Subcutaneous abdominal adipose tissue (tissue), 5 donors: Measurements from ENCODE around the gene SGCD.

Source experiments
- H3K27ac ChIP-seq: one replicate; pipeline ENCODE4 v1.7.0; 2013; ENCODE audit warnings: low read depth, mild to moderate bottlenecking, inconsistent platforms, low read length, moderate library complexity
- H3K27me3 ChIP-seq, 5 donors: one replicate each; pipeline ENCODE4 v1.7.0; 2013; ENCODE audit warnings: low read length in 5 of 5, inconsistent platforms in 1 of 5; ENCODE audit not compliant: control insufficient read depth in 5 of 5, insufficient read depth in 4 of 5
- H3K36me3 ChIP-seq, 5 donors: one replicate each; pipeline ENCODE4 v1.7.0; 2013; ENCODE audit warnings: low read length in 5 of 5; ENCODE audit not compliant: control insufficient read depth in 5 of 5, insufficient read depth in 5 of 5
- H3K4me1 ChIP-seq, 5 donors: one replicate each; pipeline ENCODE4 v1.7.0; 2013; ENCODE audit warnings: low read length in 5 of 5, mild to moderate bottlenecking in 3 of 5, moderate library complexity in 1 of 5; ENCODE audit not compliant: control insufficient read depth in 5 of 5, insufficient read depth in 5 of 5
- H3K4me3 ChIP-seq, 5 donors: one replicate each; pipeline ENCODE4 v1.7.0; 2013; ENCODE audit warnings: low read length in 5 of 5, low read depth in 1 of 5
- H3K9ac ChIP-seq, 5 donors: one replicate each; pipeline ENCODE4 v1.7.0; 2013; ENCODE audit warnings: low read length in 5 of 5, mild to moderate bottlenecking in 4 of 5, moderate library complexity in 3 of 5
- H3K9me3 ChIP-seq, 5 donors: one replicate each; pipeline ENCODE4 v1.7.0; 2013; ENCODE audit warnings: low read length in 5 of 5; ENCODE audit not compliant: control insufficient read depth in 5 of 5
- donor health status: healthy.
- donor health status: healthy.
- donor health status: healthy.
- donor health status: healthy.
- donor health status: healthy.

Gene SGCD

DNA sequence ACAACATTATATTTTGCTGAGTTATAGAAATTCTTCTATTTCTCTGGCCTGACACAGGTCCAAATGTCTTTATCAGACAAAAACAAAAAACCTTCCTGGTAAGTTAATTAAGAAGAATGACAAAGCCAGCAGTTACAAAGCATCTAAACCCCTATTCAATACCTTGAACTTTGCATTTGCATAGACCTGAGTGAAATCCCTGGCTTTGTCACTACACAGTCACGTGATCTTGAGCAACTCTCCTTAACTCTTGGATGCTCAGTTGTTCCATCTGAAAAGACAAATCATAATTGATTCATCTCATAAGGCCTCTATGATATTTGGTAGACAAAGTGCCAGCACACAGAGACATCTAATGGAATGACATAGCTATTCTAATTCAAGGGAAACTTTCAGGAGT is 356.5 kb downstream of the SGCD start:
- no peaks in the 10 kb centered on the region for H3K4me1 ChIP-seq
- no peak overlapping the region for H3K4me3 ChIP-seq
- no peaks in the 10 kb centered on the region for H3K9me3 ChIP-seq
- H3K27ac ChIP-seq: no peak overlapping the region
- H3K36me3 ChIP-seq: no peaks in the 10 kb centered on the region
- no peaks in the 10 kb centered on the region for H3K27me3 ChIP-seq
- no peak overlapping the region for H3K9ac ChIP-seq

DNA sequence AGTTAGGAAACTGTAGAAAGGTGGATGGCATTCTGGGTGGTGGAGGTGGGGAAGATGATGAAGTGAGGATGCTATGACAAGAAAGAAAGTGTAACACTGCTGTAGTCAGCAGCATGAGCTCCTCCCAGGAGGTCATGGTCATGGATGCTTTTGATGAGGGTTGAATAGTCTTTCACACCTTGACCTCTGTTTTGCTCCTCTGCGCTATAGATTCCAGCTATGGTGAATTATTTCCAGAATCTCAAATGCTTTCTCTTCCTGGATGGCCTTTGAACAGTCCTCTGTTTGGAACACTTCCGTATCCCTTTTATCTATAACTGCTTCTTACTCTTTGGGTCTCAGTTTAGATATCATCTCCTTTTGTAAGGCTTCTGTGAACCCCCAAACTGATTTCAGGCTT is 357.3 kb downstream of the SGCD start:
- H3K4me1 ChIP-seq: no peaks in the 10 kb centered on the region
- H3K9me3 ChIP-seq: no peaks in the 10 kb centered on the region
- no peak overlapping the region for H3K4me3 ChIP-seq
- no peak overlapping the region for H3K9ac ChIP-seq
- no peak overlapping the region for H3K27ac ChIP-seq
- no peaks in the 10 kb centered on the region for H3K27me3 ChIP-seq
- no peaks in the 10 kb centered on the region for H3K36me3 ChIP-seq

DNA sequence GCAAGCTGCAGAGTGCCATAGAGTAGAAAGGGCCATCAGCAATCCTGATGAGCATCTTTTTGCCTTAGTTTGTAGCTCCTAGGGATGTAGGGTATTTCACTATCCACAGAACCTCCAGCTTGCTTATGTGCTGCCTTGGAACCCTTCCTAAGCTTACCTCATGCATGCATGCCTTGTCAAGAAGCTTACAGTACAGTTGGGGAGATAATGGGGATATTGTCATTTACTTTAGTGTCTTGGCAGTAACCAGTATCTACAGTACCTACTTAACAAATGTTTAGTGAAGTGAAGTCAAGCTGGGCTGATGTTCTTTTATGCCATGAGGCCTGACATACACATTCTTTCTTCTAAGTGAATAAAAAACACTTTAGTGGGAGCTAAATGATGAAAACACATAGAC is 358.5 kb downstream of the SGCD start:
- Histone ChIP-seq H3K27ac (no peak overlapping the region), H3K9me3 (no peaks in the 10 kb centered on the region), H3K4me1 (no peaks in the 10 kb centered on the region), H3K9ac (no peak overlapping the region), H3K36me3 (no peaks in the 10 kb centered on the region), H3K4me3 (no peak overlapping the region), H3K27me3 (no peaks in the 10 kb centered on the region)

DNA sequence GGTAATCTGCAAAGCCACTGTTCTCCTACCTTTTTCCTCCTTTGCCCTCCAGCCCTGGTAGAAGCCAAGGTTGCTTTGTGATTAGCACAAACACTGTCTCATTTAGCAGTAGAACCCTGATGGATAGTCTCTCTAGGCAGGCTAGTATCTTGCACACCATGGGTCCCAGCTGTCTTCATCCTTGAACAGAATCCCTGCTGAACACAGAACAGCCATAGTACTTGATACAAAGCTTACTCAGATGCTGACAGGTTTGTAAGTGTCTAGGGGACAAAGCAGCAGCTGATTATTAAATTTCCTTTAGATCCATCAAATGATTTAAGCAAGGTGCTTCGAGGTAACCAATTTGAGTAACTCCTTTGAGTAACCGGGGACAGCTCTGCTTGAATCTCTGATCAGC is 359.4 kb downstream of the SGCD start:
- Histone ChIP-seq H3K27ac (no peak overlapping the region), H3K36me3 (no peaks in the 10 kb centered on the region), H3K4me1 (no peaks in the 10 kb centered on the region), H3K9me3 (no peaks in the 10 kb centered on the region), H3K4me3 (no peak overlapping the region), H3K9ac (no peak overlapping the region), H3K27me3 (no peaks in the 10 kb centered on the region)

DNA sequence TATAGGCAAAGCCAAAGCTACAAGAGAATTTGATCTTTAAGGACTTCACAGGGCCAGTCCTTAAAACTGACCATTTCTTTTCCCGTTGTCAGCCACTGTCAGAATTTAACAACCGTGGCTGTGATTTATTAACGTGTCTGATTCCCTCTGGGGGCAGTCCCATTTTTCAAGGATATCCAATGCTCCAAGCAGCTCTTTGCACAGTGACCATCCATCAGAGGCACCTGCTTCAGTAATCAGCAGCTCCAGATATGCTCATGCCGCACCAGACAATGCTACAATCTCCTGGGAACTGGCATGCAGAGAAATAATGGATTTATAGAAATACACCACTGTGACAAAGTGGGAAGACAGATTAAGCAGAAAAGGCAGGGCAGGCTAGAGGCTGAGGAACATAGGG is 359.8 kb downstream of the SGCD start:
- no peak overlapping the region for H3K4me3 ChIP-seq
- no peaks in the 10 kb centered on the region for H3K27me3 ChIP-seq
- H3K27ac ChIP-seq: no peak overlapping the region
- H3K9ac ChIP-seq: no peak overlapping the region
- H3K36me3 ChIP-seq: no peaks in the 10 kb centered on the region
- no peaks in the 10 kb centered on the region for H3K9me3 ChIP-seq
- no peaks in the 10 kb centered on the region for H3K4me1 ChIP-seq

DNA sequence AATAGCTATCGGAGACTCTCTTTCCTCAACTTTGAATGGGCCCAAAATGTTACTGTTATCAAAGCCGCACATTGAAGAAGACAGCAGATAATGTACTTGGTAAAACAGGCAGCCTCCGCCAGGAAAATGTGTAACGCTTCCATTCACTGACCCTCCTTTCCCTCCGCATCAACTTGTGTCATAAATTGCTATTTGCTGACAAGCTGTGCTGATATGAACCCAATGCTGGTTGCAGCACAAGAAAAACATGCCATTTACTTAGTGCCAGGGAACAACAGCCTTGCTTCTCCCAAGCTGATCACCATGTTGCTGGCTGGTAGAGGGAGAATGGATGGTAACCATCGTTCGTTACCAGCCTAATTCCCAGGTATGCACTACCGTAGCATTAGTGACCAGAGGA is 360.6 kb downstream of the SGCD start:
- Histone ChIP-seq H3K4me3 (no peak overlapping the region), H3K9me3 (no peaks in the 10 kb centered on the region), H3K27ac (no peak overlapping the region), H3K27me3 (no peaks in the 10 kb centered on the region), H3K4me1 (no peaks in the 10 kb centered on the region), H3K9ac (no peak overlapping the region), H3K36me3 (no peaks in the 10 kb centered on the region)

DNA sequence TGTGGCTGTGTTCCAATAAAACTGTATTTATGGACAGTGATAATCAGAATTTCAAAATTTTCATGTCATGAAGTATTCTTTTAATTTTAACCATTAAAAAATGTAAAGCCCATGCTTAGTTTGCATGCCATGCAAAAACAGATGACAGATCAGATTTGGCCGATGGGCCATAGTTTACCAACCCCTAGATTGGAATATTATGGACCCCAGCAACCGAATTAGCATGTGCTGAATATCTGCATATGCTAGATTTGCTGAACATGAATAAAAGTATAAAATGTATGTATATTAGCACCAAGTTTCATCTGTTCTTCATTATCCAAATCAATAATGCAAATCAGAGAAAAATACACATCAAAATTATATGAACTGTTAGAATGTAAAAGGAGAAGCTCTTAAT is 364.6 kb downstream of the SGCD start:
- Histone ChIP-seq H3K4me1 (no peaks in the 10 kb centered on the region), H3K27me3 (no peaks in the 10 kb centered on the region), H3K27ac (no peak overlapping the region), H3K36me3 (no peaks in the 10 kb centered on the region), H3K9me3 (no peaks in the 10 kb centered on the region), H3K9ac (no peak overlapping the region), H3K4me3 (no peak overlapping the region)

DNA sequence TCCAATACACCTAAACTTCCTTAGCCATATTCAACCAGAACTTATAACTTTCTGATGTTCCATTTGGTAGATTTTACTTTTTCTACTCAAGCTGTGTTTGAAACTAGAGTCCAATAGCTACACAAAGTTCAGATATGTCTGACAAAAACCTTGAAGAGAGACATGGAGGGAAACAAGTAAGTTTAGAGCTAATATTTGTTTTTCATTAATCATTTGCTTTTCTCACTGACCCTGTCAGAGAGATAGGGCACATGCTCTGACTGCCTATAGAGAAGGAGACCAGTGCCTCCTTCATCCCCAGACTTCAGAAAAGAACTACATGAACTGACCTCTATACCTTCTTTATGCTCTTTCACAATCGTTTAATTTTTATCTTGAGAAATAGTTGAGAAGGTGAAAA is 366.1 kb downstream of the SGCD start:
- Histone ChIP-seq H3K27ac (no peak overlapping the region), H3K4me3 (no peak overlapping the region), H3K36me3 (no peaks in the 10 kb centered on the region), H3K9ac (no peak overlapping the region), H3K9me3 (no peaks in the 10 kb centered on the region), H3K27me3 (no peaks in the 10 kb centered on the region), H3K4me1 (no peaks in the 10 kb centered on the region)

DNA sequence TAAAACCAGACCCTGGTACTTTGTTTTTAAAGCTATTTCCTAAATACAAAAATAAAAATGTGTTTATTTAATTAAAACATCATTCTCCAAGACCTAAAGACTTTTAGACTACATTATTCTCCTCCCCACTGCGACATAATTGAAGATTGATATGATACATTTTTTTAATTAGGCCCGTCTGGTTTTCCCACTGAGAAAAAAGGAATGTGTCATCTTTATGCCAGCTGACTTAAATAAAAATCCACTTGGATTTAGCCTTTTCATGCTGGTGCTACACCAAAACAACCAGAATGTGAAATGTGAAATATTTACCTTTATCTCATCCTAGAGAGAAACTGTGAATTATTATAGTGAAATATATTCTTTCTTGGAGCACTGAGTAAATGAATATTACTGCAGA is 367.6 kb downstream of the SGCD start:
- no peaks in the 10 kb centered on the region for H3K9me3 ChIP-seq
- no peak overlapping the region for H3K4me3 ChIP-seq
- H3K4me1 ChIP-seq: no peaks in the 10 kb centered on the region
- no peak overlapping the region for H3K9ac ChIP-seq
- H3K27ac ChIP-seq: no peak overlapping the region
- no peaks in the 10 kb centered on the region for H3K27me3 ChIP-seq
- H3K36me3 ChIP-seq: no peaks in the 10 kb centered on the region

DNA sequence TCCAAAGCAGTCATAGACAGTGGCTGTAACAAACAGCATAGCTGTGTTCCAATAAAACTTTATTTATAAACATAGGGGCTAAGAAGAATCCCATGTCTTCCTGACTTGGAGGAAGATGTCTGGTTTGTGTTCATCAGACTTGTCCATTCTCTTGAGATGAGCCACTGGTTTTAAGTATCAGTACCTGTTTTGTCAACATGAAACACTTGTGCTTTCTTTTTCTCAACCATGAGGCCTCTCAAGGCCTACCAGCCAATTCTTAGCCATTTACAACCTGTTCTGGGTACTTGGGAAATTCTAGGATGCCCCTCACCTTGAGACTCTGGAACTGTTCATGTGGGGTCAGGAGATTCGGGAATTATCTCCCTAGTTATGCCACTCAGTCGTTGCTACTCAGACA is 368.8 kb downstream of the SGCD start:
- Histone ChIP-seq H3K9me3 (no peaks in the 10 kb centered on the region), H3K9ac (no peak overlapping the region), H3K27me3 (no peaks in the 10 kb centered on the region), H3K36me3 (no peaks in the 10 kb centered on the region), H3K4me1 (no peaks in the 10 kb centered on the region), H3K27ac (no peak overlapping the region), H3K4me3 (no peak overlapping the region)

DNA sequence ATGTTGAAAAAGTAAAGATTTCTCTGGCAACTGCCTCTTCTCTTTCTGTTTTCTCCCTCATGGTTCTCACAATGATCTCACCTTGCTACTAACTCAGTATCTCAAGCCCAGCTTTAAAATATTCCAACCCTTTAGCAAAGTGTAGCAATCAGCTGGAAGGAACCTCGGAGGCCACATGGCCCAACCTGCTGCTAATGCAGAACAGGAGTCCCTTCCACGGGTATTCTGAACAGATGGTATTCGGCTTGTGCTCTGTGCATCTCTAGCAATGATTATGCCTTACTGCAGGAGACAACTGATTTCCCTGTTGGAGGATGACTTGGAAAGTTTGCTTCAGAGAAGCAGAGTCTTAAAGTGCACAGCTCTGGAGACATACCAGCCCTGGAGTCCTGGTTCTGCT is 371.4 kb downstream of the SGCD start:
- Histone ChIP-seq H3K36me3 (no peaks in the 10 kb centered on the region), H3K4me3 (no peak overlapping the region), H3K27me3 (no peaks in the 10 kb centered on the region), H3K4me1 (no peaks in the 10 kb centered on the region), H3K27ac (no peak overlapping the region), H3K9ac (no peak overlapping the region), H3K9me3 (no peaks in the 10 kb centered on the region)
